Measurements from ENCODE around the gene PKD1L1. TPM values are rescaled to one million over a fixed set of nuclear protein-coding genes. Genes with fewer than 3 reads are reported as not detected.

PKD1L1 gene
- total RNA-seq, 4 donors from 2014 or later, result 0.41 to 37.4 (median 17.5) TPM

GRCh38 chr7:47893238-47893637 lies 55.0 kb downstream of the PKD1L1 start:
- no peaks in the 10 kb centered on the region for H3K27me3 ChIP-seq
- H3K27ac ChIP-seq, result no peak overlapping the region
- DNase-seq, result no peak
- TF ChIP-seq, protein P1, sequence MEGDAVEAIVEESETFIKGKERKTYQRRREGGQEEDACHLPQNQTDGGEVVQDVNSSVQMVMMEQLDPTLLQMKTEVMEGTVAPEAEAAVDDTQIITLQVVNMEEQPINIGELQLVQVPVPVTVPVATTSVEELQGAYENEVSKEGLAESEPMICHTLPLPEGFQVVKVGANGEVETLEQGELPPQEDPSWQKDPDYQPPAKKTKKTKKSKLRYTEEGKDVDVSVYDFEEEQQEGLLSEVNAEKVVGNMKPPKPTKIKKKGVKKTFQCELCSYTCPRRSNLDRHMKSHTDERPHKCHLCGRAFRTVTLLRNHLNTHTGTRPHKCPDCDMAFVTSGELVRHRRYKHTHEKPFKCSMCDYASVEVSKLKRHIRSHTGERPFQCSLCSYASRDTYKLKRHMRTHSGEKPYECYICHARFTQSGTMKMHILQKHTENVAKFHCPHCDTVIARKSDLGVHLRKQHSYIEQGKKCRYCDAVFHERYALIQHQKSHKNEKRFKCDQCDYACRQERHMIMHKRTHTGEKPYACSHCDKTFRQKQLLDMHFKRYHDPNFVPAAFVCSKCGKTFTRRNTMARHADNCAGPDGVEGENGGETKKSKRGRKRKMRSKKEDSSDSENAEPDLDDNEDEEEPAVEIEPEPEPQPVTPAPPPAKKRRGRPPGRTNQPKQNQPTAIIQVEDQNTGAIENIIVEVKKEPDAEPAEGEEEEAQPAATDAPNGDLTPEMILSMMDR (IDR thresholded peaks at IDR 0.05), result peak in 2 of 5 experiments; percentile 7 to 17
- no peak for TF ChIP-seq POLR2A (IDR thresholded peaks at IDR 0.05)
- intact Hi-C loops (cut with DNase I; ENCODE audit: low total_unique reads), result no loop called here
- H3K36me3 ChIP-seq, result no peaks in the 10 kb centered on the region
- WGBS, 2 donors (ENCODE audit: low coverage in 1 of 2), result 72 to 100% methylated on average over 3 to 10 of the region's 10 CpGs
- peaks cover 0 to 4% (median 0%) of the 10 kb centered on the region in 4 donors for H3K4me1 ChIP-seq
- in situ Hi-C loops (cut with MboI; ENCODE audit: low pct_ligation_motif_present in 1 of 4, low pct_unique_long_range_greater_than_20kb in 1 of 4, low sequenced_read_pairs in 3 of 4), result no loop called here
- no peak overlapping the region for H3K4me3 ChIP-seq
- no peaks in the 10 kb centered on the region for H3K9me3 ChIP-seq

DNA sequence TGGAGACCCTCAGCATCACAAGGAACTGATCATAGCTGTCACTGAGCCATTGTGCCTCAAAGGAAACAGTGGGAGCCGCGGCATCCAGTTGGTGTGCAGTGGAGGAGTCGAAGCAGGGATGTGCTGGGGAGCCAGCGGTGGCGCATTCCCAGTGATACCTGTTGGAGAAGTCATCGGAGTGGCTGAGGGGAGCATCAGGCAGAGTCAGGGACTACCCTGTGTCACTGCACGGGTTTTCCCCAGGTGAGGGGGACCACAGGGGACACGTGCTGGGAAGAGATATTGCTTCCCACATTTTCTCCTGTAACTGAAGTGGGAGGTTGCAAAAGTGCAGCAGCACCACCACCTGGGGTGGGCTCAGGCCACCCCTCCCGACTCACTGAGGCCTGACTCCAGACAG lies 57.7 kb downstream of the PKD1L1 start:
- 90% methylated on average over 9 of the region's 9 CpGs; no CpG with 5 or more reads in 1 of the 2 donors for WGBS, 2 donors (ENCODE audit: low coverage in 1 of 2)
- TF ChIP-seq EP300 (IDR thresholded peaks at IDR 0.05; ENCODE audit: low read depth) (no peak), POLR2A (IDR thresholded peaks at IDR 0.05) (no peak), POLR2AphosphoS5 (IDR thresholded peaks at IDR 0.05) (no peak)
- TF ChIP-seq, protein P1 (IDR thresholded peaks at IDR 0.05), result no peak
- no peak for DNase-seq
- Histone ChIP-seq H3K4me3 (no peak overlapping the region), H3K9me3 (no peaks in the 10 kb centered on the region), H3K27ac (no peak overlapping the region), H3K4me1 (peaks cover 0 to 4% (median 0%) of the 10 kb centered on the region in 4 donors), H3K36me3 (no peaks in the 10 kb centered on the region), H3K27me3 (no peaks in the 10 kb centered on the region)
- intact Hi-C loops (cut with DNase I; ENCODE audit: low total_unique reads) (no loop called here), in situ Hi-C loops (cut with MboI; ENCODE audit: low pct_ligation_motif_present in 1 of 4, low pct_unique_long_range_greater_than_20kb in 1 of 4, low sequenced_read_pairs in 3 of 4) (no loop called here)

GRCh38 chr7:47890125-47890524 lies 58.1 kb downstream of the PKD1L1 start:
- no peak overlapping the region for H3K4me3 ChIP-seq
- peaks cover 0 to 3% (median 0%) of the 10 kb centered on the region in 4 donors for H3K4me1 ChIP-seq
- DNase-seq, result no peak
- no peaks in the 10 kb centered on the region for H3K27me3 ChIP-seq
- in situ Hi-C loops (cut with MboI; ENCODE audit: low pct_ligation_motif_present in 1 of 4, low pct_unique_long_range_greater_than_20kb in 1 of 4, low sequenced_read_pairs in 3 of 4) (no loop called here), intact Hi-C loops (cut with DNase I; ENCODE audit: low total_unique reads) (no loop called here)
- 90 to 100% methylated on average over 1 to 8 of the region's 8 CpGs for WGBS, 2 donors (ENCODE audit: low coverage in 1 of 2)
- H3K9me3 ChIP-seq, result no peaks in the 10 kb centered on the region
- TF ChIP-seq POLR2A (IDR thresholded peaks at IDR 0.05) (no peak), EP300 (IDR thresholded peaks at IDR 0.05; ENCODE audit: low read depth) (no peak), POLR2AphosphoS5 (IDR thresholded peaks at IDR 0.05) (no peak)
- TF ChIP-seq, protein P1 (IDR thresholded peaks at IDR 0.05), result no peak
- no peak overlapping the region for H3K27ac ChIP-seq
- H3K36me3 ChIP-seq, result no peaks in the 10 kb centered on the region

GRCh38 chr7:47889723-47890122 lies 58.5 kb downstream of the PKD1L1 start:
- WGBS, 2 donors (ENCODE audit: low coverage in 1 of 2), result 87% methylated on average over 6 of the region's 7 CpGs; no CpG with 5 or more reads in 1 of the 2 donors
- no peak overlapping the region for H3K4me3 ChIP-seq

More at GRCh38 chr7:47889723-47890122, 58.5 kb downstream of the PKD1L1 start:
- no peaks in the 10 kb centered on the region for H3K36me3 ChIP-seq
- DNase-seq, result no peak
- H3K27me3 ChIP-seq, result no peaks in the 10 kb centered on the region
- in situ Hi-C loops (cut with MboI; ENCODE audit: low pct_ligation_motif_present in 1 of 4, low pct_unique_long_range_greater_than_20kb in 1 of 4, low sequenced_read_pairs in 3 of 4), result no loop called here
- TF ChIP-seq POLR2AphosphoS5 (IDR thresholded peaks at IDR 0.05) (no peak), POLR2A (IDR thresholded peaks at IDR 0.05) (no peak), EP300 (IDR thresholded peaks at IDR 0.05; ENCODE audit: low read depth) (no peak)
- TF ChIP-seq, protein P1 (IDR thresholded peaks at IDR 0.05), result no peak
- intact Hi-C loops (cut with DNase I; ENCODE audit: low total_unique reads), result no loop called here
- no peaks in the 10 kb centered on the region for H3K4me1 ChIP-seq
- H3K9me3 ChIP-seq, result no peaks in the 10 kb centered on the region
- no peak overlapping the region for H3K27ac ChIP-seq

Measured in transverse colon (tissue), 4 donors.